ENCODE measurements around the gene MVP.

MVP gene

DNA sequence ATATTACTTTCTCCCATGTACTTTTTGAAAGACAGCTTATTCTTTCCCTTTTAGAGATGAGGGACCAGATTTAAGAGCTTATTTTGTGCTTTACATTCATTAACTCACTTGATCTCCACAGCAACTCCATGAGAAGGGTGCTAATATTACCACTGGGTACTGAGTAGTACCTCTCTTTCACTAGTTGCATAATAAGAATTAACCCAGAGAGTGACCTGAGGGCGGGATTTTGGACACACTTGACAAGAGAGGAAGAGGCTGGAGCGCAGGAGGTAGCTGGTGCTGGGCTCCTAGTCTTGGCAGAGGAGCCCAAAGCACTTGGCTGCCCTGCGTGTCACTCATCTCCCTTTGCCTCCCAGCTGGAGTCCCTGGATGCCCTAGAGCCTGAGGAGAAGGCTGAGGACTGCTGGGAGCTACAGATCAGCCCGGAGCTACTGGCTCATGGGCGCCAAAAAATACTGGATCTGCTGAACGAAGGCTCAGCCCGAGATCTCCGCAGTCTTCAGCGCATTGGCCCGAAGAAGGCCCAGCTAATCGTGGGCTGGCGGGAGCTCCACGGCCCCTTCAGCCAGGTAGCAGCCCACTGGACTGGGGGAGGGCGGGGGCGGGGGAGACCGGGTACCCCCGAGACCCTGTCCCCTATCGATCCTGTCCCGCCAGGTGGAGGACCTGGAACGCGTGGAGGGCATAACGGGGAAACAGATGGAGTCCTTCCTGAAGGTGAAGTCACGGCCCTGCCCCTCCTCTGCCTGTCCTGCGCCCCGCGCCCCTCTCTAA, 15.6 kb upstream of the MVP start:
- no peak for DNase-seq

DNA sequence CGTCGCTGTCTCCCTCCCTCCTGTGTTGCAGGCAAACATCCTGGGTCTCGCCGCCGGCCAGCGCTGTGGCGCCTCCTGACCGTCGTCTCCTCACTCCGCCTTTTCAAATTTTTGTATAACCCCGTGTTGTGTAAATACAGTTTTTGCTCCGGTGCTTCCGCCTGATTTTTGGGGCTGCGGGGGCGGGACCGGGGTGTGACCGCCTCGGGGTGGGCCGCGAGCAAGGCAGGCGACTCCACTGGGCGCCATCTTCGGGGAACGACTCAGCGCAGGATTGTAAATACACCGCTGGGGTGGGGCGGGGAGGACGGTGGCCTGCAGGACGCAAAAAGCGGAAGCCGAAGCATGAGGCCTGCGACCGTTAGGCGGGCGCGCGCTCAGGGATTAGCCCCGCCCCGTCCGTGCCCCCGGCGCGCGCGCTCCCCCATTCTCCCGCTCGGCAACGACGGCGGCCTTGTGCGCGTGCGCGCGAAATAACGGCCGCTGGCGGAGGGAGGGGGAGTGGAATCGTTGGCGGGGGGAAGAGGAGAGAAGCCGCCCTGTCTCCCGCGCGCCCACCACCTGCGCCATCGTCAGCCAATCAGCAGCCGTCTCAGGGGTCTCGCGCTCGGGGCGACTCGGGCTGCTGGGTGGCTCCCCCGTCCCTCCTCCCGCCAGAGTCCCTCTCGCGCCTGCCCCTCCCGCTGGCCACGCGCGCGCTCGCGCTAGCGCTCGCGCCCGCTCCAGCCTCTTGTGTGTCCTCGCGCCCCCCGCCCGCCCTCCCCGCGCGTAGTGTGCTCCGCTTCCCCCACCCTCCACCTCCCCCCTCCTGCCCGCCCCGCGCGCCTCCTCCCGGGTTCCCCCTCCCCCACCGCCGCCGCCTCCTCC, 14.8 kb upstream of the MVP start:
- DNase-seq: peak; percentile 96

DNA sequence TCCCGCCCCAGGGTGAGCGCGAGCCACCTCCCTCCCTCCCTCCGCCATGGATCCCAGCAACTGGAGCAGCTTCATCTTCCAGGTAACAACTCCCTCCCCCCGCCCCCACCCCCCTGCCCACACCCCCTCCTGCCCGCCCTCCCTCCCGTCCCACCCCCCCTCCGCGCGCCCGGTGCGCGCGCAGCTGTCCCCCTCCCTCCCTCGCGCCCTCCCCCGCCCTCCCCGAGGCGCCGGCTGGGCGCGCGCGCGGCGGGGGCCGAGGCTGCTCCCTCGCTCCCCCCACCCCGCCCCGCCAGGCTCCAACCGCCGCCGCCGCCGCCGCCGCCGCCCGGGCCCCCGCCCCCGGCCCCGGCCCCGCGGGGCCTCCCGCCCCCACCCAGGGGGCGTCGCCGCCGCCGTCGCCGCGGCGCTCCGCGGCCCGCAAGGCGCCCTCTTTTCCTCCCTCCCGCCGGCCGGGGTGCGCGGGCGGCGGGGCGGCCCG, 14.1 kb upstream of the MVP start, which contains the start of gene MAZ:
MAZ (plus strand) TSS at position 431 of the 481 bp plus-strand sequence. CDS start 173 bp downstream, outside the sequence.
- DNase-seq: no peak

DNA sequence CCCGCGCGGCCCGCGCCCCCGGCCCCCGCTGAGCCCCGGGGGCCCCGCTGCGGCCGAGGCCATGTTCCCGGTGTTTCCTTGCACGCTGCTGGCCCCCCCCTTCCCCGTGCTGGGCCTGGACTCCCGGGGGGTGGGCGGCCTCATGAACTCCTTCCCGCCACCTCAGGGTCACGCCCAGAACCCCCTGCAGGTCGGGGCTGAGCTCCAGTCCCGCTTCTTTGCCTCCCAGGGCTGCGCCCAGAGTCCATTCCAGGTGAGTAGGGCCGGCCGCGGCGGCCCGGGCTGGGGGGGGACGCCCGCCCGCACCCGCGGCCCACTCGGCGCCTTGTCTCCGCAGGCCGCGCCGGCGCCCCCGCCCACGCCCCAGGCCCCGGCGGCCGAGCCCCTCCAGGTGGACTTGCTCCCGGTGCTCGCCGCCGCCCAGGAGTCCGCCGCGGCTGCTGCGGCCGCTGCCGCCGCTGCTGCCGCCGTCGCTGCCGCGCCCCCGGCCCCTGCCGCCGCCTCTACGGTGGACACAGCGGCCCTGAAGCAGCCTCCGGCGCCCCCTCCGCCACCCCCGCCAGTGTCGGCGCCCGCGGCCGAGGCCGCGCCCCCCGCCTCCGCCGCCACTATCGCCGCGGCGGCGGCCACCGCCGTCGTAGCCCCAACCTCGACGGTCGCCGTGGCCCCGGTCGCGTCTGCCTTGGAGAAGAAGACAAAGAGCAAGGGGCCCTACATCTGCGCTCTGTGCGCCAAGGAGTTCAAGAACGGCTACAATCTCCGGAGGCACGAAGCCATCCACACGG, 13.4 kb upstream of the MVP start:
- peak; percentile 30 for DNase-seq

DNA sequence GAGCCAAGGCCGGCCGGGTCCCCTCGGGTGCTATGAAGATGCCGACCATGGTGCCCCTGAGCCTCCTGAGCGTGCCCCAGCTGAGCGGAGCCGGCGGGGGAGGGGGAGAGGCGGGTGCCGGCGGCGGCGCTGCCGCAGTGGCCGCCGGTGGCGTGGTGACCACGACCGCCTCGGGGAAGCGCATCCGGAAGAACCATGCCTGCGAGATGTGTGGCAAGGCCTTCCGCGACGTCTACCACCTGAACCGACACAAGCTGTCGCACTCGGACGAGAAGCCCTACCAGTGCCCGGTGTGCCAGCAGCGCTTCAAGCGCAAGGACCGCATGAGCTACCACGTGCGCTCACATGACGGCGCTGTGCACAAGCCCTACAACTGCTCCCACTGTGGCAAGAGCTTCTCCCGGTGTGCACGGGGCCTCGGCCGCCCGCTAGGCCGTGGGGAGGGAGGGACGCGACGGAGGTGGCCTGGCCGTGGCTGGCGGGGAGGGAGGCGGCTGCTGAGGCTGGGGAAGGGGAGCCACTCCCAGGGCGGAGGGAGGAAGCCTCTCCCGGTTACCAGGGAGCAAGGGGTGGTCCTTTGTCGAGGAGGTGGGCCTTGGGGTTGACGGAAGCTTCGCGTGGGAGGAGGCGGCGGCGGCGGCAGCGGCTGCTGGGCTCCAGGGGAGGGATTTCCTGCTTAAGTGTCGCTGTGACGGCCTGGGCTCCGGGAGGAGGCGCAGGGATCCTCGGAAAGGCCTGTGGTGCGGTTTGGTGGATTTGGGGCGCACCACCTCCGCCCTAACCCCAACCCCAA, 12.6 kb upstream of the MVP start:
- DNase-seq: peak; percentile 78

DNA sequence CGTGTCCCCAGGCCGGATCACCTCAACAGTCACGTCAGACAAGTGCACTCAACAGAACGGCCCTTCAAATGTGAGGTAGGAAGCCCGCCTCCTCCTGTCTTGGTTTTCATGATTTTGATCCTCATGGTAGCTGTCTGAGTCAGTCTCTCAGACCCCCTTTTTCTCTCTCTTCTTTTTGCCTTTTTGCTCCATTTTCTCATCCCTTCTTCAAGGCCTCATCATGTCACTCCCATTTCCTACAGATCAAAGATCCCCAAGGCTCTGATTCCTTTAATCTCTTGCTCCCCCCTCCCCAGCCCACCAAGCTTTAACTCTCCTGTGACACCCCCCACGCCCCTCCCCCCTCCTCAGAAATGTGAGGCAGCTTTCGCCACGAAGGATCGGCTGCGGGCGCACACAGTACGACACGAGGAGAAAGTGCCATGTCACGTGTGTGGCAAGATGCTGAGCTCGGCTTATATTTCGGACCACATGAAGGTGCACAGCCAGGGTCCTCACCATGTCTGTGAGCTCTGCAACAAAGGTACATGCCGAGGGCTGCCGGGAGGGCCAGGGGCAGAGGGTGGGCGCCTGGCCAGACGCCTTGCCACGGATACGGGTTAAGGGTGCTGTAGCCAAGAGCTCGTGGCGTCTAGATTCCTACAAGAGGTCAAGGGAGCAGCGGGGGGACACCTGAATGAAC, 11.9 kb upstream of the MVP start:
- DNase-seq: peak; percentile 21

DNA sequence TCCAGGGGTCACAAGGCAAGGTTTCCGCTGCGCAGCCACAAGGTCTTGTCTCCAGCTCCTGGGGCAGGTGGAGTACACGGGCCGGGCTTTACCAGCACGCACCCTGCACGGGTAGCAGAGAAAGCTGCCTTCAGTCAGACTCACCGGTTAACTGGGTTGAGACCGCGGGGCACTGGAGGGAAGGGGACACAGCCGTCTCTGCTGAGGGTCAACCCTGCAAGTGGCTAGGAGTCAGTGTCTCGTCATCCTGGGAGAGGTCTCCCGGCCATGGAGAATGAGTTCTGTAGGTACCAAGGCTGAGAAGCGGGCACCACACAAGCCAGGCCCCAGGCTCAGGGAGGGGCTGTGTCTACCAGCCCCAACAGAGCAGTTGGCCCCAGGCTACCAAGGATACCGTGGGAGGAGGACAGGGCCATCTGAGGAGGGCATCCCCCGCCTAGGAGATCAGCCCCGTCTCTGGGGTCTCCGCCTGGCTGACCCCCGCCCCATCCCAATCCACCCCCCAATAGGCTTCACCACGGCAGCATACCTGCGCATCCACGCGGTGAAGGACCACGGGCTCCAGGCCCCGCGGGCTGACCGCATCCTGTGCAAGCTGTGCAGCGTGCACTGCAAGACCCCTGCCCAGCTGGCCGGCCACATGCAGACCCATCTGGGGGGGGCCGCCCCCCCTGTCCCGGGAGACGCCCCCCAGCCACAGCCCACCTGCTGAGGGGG, 11.1 kb upstream of the MVP start:
- DNase-seq: no peak

DNA sequence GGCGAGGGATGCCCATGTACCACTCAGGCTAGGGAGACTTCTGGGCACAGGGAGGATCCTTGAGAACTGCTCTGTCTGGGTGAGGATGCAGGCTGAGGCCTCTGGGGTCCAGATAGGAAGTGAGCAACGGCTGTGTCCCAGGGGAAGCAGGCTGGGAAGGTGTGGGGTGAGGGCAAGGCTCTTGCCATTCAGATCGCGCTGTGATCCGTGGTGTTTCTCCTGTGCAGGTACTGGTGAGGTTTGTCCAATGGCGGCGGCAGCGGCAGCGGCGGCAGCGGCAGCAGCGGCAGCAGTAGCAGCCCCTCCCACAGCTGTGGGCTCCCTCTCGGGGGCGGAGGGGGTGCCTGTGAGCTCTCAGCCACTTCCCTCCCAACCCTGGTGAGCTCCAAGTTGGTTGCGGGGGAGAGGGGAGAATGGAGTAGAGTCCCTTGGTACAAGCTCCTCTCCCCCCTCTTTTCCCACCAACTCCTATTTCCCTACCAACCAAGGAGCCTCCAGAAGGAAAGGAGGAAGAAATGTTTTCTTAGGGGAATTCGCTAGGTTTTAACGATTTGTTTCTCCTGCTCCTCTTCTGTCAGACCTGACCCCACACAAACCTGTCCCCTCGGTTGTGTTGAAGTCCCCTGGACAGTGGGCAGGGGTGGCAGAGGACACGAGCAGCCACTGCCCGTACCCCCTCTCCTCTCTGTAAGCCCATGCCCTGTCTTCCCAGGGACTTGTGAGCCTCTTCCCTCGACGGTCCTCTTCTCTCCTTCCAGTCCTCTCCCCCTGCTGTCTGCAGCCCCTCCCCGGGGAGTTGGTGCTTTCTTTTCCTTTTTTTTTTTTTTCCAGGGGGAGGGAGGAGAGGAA, 10.2 kb upstream of the MVP start:
- DNase-seq: peak; percentile 34

DNA sequence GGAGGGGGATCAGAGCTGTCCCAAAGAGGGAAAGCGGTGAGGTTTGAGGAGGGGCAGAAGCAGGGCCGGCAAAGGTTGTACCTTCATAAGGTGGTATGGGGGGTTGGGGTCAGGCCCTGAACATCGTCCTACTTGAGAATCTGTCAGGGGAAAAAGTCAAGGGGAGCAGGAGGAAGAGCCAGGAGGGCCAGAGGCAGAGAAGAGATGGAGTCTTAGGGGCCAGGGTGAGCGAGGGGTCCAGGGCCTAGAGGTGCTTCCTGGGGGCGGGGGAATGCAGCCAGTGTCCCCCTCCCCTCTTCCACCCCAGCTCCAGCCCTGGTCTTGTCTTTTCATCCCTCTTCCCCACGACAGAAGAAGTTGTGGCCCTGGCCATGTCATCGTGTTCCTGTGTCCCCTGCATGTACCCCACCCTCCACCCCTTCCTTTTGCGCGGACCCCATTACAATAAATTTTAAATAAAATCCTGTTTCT, 9.5 kb upstream of the MVP start:
- no peak for DNase-seq

DNA sequence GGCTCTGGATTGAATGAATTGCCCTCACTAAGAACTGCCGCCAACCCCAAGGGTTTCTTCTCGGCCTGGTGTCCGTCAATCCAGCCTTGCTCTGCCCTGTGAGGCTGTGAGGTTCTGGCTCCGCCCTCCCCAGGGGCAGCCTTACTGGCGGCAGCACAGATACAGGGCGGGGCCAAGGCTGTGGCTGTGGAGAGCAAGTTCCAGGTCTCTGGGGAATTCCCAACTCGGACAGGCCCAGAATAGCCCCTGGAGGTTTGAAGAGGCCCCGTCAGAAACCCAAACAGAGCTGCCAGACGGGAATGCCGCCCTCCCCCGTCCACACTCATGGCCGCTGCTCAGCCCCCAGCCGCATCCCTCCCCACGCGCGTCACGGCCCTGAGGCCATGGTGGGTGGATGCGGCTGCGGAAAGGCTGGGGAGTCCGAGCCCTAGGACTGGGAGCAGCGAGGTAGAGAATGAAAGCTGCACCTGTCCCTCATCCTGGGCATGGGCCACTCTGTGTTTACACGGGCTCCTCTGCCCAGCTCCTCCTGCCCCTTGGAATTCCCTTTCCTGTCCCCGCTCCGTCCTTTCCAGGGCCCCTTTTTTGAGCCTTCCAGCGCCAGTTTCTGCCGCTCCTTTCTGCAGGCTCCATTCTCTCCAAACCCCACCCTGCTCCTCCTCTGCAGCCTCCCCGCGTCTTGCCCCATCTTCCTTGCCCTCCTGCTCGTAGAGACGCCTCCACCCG, 8.9 kb upstream of the MVP start:
- DNase-seq: peak; percentile 46

DNA sequence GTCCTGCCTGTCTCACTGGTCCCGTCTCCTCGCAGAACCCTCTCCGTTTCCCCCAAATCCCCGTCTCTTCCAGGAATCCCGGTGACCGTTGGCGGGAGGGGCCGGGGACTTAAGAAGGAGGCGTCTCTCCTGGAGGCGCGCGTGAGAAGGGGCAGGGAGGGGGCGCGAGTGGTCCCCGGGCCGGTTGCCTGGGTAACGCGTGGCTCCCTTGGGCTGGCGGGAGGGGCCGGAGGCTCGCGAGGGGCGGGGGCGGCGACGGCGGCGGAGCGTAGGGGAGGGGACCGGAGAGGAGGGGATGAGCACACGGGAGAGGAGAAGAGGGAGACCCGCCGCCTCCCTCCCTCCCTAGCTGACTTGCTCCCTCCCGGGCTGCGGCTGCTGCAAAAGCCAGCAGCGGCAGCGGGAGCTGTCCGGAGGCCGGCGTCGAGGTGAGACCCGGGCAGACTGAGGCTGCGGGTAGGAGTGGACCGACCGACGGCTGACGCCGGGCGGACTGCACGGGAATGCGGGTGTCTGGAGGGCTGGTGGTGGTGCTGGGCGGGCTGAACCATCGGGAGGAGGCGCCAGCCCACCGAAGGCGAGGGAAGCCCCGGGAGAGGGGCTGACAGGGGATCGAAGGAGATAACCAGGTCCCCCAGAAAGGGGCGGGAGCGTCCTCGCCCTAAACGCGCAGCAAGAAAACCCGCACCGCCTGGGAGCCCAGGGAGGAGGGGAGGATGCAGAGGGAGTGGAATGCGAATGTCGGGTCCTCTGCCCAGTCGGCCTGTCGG, 8.2 kb upstream of the MVP start, which contains the start of gene PRRT2:
PRRT2 (plus strand) TSS at position 298 of the 770 bp plus-strand sequence. CDS start 862 bp downstream, outside the sequence.
- DNase-seq: peak; percentile 36

DNA sequence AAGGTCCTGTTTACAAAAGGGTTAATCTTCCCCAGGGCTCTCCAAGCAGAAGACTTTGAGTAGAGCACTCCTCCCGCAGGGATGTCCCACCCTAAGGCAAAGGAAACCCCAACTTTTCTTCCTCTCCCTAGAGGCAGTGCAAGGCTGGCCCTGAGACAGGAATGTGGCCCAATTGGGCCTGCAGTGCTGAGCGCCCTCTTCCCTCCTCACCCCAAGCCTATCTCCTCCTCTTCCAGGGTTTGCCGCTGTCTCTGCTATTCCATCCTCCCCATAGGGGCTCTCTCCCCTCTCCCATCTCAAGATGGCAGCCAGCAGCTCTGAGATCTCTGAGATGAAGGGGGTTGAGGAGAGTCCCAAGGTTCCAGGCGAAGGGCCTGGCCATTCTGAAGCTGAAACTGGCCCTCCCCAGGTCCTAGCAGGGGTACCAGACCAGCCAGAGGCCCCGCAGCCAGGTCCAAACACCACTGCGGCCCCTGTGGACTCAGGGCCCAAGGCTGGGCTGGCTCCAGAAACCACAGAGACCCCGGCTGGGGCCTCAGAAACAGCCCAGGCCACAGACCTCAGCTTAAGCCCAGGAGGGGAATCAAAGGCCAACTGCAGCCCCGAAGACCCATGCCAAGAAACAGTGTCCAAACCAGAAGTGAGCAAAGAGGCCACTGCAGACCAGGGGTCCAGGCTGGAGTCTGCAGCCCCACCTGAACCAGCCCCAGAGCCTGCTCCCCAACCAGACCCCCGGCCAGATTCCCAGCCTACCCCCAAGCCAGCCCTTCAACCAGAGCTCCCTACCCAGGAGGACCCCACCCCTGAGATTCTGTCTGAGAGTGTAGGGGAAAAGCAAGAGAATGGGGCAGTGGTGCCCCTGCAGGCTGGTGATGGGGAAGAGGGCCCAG, 7.3 kb upstream of the MVP start:
- no peak for DNase-seq

DNA sequence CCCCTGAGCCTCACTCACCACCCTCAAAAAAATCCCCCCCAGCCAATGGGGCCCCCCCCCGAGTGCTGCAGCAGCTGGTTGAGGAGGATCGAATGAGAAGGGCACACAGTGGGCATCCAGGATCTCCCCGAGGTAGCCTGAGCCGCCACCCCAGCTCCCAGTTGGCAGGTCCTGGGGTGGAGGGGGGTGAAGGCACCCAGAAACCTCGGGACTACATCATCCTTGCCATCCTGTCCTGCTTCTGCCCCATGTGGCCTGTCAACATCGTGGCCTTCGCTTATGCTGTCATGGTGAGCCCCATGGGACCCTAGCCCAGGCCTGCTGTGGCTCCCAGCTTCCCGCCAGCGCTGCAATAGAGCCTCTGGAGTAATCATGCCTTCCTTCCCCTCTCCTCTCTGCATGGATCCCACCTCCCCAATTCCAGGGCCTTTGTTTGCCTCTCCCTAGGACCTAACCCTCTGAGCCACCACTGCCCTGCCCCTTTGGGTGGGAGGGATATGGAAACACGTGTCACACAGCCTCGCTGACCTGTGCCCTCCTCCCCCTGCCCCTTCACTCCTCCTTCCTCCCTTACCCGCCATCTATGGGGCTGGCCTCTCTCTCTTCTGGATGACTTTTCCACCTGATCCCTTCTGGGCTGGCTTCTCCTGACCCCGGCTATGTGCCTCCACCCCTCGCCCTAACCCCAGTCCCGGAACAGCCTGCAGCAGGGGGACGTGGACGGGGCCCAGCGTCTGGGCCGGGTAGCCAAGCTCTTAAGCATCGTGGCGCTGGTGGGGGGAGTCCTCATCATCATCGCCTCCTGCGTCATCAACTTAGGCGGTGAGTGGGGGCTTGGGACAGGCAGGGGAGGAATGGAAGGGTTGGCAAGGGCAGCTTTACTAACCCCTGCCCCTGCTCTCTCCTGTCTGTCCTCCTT, 6.4 kb upstream of the MVP start:
- DNase-seq: no peak

DNA sequence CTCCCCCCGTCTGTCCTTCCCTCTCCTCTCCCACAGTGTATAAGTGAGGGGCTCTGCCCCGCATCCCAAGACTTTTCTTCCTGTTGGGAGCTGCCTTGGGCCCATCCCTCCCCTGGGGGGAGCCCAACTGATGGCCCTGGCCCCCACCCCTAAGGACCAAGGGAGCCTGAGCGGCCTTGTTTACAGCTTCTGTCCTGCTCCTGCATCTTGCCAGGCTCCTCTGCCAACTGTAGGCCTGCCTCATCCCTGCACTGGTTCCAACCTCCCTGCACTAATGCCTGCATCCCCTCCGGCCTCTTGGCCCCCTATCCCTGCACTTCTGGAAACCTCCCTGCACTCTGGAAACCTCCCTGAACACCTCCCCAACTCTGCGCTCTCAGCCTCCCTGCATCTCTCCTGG, 5.7 kb upstream of the MVP start:
- no peak for DNase-seq

DNA sequence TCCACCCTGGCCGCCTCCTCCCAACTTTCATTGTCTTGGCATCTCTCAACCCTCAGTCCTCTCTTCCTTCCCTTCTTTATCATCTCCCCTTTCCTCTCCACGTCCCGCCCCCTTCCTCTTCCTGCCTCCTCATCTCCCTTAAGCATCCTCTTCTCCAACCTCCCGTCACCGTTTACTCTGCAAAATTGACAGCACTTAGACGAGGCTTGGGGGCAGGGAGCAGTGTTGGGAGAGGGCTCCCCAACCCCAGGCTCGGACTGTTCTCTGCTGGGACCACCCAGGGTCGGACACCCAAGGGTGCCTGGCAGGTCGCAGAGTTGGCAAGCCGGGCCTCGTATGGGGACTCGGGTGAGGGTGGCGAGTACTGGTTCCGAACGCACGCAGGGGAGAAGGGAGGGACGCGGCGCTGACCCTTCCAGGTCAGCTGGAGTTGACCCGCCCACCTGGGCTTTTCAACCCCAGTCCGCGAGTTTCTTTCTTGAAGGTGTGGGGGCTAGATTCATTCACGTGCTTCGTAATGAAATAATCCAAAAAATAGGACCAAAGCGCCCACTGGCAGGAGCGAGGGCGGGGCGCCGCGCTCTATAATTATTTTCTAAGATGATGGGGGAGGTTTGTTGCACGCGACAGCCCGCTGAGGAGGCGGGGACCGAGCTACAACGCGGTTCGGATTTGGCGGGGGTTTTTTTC, 5.1 kb upstream of the MVP start:
- DNase-seq: peak; percentile 66
